ENCODE measurements around the gene NEXN.
"Not testable (repeated sequence)": the region's sequence is repeated elsewhere in the genome, so short reads cannot be mapped to it uniquely, and the experiment has no call there.

NEXN gene

DNA sequence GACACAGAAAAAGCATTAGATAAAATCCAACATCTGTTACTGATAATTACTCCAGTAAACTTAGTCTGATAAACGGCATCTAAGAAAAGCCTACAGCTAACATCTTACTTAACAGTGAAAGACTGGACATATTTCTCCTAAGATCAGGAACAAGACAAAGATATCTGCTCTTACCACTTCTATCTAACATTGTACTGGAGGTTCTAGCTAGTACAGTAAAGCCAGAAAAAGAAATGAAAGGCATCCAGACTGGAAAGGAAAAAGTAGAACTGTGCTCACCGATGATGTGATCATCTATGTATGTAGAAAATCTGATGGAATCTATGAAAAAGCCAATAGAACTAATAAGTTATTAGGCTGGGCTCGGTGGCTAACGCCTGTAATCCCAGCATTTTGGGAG lies 21.7 kb downstream of the NEXN start:
- no peak for DNase-seq (ENCODE audit: low read depth)
- H3K4me3 ChIP-seq (ENCODE audit: low read depth, low read length): no peak overlapping the region
- TF ChIP-seq POLR2A (IDR thresholded peaks at IDR 0.05; ENCODE audit: extremely low read depth, insufficient read length) (no peak), MYC (IDR thresholded peaks at IDR 0.05; ENCODE audit: low read depth, low read length) (no peak)
- TF ChIP-seq, protein P1, sequence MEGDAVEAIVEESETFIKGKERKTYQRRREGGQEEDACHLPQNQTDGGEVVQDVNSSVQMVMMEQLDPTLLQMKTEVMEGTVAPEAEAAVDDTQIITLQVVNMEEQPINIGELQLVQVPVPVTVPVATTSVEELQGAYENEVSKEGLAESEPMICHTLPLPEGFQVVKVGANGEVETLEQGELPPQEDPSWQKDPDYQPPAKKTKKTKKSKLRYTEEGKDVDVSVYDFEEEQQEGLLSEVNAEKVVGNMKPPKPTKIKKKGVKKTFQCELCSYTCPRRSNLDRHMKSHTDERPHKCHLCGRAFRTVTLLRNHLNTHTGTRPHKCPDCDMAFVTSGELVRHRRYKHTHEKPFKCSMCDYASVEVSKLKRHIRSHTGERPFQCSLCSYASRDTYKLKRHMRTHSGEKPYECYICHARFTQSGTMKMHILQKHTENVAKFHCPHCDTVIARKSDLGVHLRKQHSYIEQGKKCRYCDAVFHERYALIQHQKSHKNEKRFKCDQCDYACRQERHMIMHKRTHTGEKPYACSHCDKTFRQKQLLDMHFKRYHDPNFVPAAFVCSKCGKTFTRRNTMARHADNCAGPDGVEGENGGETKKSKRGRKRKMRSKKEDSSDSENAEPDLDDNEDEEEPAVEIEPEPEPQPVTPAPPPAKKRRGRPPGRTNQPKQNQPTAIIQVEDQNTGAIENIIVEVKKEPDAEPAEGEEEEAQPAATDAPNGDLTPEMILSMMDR (IDR thresholded peaks at IDR 0.05; ENCODE audit: low read depth, low read length): no peak
- TF ChIP-seq, protein P2, sequence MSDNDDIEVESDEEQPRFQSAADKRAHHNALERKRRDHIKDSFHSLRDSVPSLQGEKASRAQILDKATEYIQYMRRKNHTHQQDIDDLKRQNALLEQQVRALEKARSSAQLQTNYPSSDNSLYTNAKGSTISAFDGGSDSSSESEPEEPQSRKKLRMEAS (IDR thresholded peaks at IDR 0.05; ENCODE audit: low read depth, low read length): no peak

DNA sequence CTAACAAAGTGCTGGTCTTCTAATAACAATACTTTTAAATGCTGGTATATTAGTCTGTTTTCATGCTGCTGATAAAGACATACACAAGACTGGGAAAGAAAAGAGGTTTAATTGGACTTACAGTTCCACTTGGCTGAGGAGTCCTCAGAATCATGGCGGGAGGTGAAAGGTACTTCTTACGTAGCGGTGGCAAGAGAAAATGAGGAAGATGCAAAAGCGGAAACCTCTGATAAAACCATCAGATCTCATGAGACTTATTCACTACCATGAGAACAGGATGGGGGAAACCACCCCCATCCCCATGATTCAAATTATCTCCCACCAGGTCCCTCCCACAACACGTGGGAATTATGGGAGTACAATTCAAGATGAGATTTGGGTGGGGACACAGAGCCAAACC lies 30.5 kb downstream of the NEXN start:
- not testable (repeated sequence) for H3K4me3 ChIP-seq (ENCODE audit: low read depth, low read length); DNase-seq (ENCODE audit: low read depth)

DNA sequence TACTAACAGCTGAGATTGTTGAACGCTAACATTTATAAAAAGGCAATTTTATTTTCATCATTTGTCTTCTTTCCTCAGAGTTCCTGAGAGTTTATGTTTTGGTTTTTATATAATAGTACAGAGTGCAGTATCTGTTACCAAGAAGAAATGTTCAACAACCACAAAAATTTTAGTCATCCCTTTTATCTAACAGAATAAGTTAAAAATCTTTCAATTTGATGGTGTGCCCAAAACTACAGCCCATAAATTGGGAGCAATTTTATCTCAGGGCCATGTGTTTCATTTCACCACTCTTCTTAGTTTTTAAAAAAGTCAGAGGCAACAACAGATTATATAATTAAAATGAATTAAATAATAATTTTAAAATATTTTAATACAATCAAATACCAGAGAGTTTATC lies 37.1 kb downstream of the NEXN start:
- no peak overlapping the region for H3K4me3 ChIP-seq (ENCODE audit: low read depth, low read length)
- DNase-seq (ENCODE audit: low read depth): no peak
- TF ChIP-seq, protein P1 (IDR thresholded peaks at IDR 0.05; ENCODE audit: low read depth, low read length): no peak

DNA sequence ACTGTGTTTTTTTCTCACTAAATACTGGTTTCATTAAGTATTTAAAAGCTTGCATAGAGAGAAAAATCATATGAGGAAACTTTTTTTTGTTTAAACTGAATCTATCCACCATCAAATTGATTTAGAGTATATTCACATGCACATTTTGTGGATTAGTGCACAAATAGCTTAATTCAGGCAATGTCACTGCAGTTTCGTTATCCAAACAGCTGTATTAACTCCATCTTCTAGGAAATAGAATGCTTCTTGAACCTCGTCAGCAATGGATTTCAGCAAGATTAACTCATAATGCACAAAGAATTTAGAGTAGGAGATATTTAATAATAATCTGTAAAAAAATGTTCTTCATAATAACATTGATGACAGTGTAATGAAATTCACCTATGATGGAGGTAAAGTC lies 37.5 kb downstream of the NEXN start:
- no peak for TF ChIP-seq MYC (IDR thresholded peaks at IDR 0.05; ENCODE audit: low read depth, low read length)
- TF ChIP-seq, protein P1 (IDR thresholded peaks at IDR 0.05; ENCODE audit: low read depth, low read length): no peak
- TF ChIP-seq, protein P2 (IDR thresholded peaks at IDR 0.05; ENCODE audit: low read depth, low read length): no peak
- no peak for TF ChIP-seq POLR2A (IDR thresholded peaks at IDR 0.05; ENCODE audit: extremely low read depth, insufficient read length)
- no peak overlapping the region for H3K4me3 ChIP-seq (ENCODE audit: low read depth, low read length)
- DNase-seq (ENCODE audit: low read depth): no peak

DNA sequence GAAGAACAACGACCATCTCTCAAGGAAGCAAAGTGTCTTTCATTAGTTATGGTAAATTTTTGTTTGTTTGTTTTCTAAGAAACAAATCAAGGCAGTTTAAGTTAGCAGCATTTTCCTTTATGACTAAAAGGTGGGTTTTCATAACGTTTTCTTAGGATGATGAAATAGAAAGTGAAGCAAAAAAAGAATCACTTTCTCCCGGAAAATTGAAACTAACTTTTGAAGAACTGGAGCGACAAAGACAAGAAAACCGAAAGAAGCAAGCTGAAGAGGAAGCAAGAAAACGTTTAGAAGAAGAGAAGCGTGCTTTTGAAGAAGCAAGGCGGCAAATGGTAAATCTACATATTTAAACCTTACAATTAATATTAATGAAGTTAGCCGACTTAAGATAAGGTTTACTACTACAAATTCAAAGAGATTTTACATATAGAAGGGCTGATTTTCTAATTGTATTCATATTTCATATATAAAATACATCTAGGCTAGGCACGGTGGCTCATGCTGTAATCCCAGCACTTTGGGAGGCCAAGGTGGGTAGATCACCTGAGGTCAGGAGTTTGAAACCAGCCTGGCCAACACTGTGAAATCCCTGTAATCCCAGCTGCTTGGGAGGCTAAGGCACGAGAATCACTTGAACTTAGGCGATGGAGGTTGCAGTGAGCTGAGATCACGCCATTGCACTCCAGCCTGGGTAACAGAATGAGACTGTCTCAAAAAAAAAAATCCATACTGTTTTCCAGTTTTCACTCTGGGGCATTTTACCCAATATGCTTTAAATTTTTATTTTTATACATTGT lies 38.3 kb downstream of the NEXN start:
- peak overlapping the region; percentile 52 for H3K4me3 ChIP-seq (ENCODE audit: low read depth, low read length)
- TF ChIP-seq, protein P1 (IDR thresholded peaks at IDR 0.05; ENCODE audit: low read depth, low read length): no peak
- no peak for TF ChIP-seq POLR2A (IDR thresholded peaks at IDR 0.05; ENCODE audit: extremely low read depth, insufficient read length)
- TF ChIP-seq MYC (IDR thresholded peaks at IDR 0.05; ENCODE audit: low read depth, low read length): no peak
- TF ChIP-seq, protein P2 (IDR thresholded peaks at IDR 0.05; ENCODE audit: low read depth, low read length): no peak

DNA sequence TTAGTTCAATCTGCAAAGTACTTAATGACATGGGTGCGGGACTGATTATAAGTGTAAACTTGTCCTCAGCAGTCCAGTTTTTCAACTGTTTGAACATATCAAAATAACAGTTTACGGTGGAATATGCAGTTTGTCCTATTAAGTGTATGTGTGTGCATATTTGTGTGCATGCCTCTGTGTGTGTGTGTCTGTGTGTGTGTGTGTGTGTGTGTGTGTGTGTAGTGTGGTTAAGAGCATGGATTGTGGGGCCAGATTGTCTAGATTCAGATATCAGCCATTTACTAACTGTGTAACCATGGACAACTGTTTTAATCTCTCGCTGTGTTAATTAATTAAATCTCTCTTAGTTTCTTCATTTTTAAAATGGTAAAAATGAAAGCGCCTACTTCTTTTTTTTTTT lies 39.0 kb downstream of the NEXN start:
- H3K4me3 ChIP-seq (ENCODE audit: low read depth, low read length): peak overlapping the region; percentile 52
- TF ChIP-seq POLR2A (IDR thresholded peaks at IDR 0.05; ENCODE audit: extremely low read depth, insufficient read length): no peak
- no peak for DNase-seq (ENCODE audit: low read depth)

More for the DNA sequence above, 38.3 kb downstream of the NEXN start:
- peak; percentile 26 for DNase-seq (ENCODE audit: low read depth)

DNA sequence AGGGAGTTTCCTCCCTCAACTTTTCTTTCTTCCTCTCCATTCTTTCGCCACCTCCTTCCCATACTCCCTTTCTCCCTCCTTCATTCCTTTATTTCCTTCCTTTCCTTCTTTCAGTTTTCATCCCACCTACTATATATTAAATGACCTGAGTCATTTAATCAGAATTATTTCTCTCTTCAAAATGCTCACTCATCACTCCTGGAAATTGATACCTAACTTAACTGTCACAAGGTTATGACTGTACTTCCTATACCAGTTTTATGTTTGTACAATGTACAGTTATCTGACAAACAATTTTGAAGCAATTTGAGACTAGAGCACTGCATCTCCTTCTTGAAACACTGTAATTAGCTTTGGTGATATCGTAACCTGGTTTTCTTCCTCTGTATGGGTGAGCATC lies 41.4 kb downstream of the NEXN start:
- DNase-seq (ENCODE audit: low read depth): no peak
- TF ChIP-seq, protein P1 (IDR thresholded peaks at IDR 0.05; ENCODE audit: low read depth, low read length): no peak
- TF ChIP-seq MYC (IDR thresholded peaks at IDR 0.05; ENCODE audit: low read depth, low read length) (no peak), POLR2A (IDR thresholded peaks at IDR 0.05; ENCODE audit: extremely low read depth, insufficient read length) (no peak)
- TF ChIP-seq, protein P2 (IDR thresholded peaks at IDR 0.05; ENCODE audit: low read depth, low read length): no peak
- H3K4me3 ChIP-seq (ENCODE audit: low read depth, low read length): no peak overlapping the region
